D721Med (cell line): ENCODE data around the gene L3MBTL2.

Experiments used
- DNase-seq: peaks from one replicate; pipeline ENCODE4 v3.0.0; 2011; ENCODE audit warnings: low spot score; ENCODE audit not compliant: insufficient read length
- FAIRE-seq: peaks from 2 replicates; lab custom pipeline; 2011; peaks lifted over from hg19 to GRCh38; lab: Jason Lieb, UNC
- TF ChIP-seq, protein P1 (sequence below): IDR thresholded peaks from 2 replicates; pipeline ENCODE4 v1.5.1; 2012; ENCODE audit warnings: mild to moderate bottlenecking, control low read depth; ENCODE audit not compliant: insufficient read depth; ENCODE audit errors: missing control alignments

Gene L3MBTL2

DNA sequence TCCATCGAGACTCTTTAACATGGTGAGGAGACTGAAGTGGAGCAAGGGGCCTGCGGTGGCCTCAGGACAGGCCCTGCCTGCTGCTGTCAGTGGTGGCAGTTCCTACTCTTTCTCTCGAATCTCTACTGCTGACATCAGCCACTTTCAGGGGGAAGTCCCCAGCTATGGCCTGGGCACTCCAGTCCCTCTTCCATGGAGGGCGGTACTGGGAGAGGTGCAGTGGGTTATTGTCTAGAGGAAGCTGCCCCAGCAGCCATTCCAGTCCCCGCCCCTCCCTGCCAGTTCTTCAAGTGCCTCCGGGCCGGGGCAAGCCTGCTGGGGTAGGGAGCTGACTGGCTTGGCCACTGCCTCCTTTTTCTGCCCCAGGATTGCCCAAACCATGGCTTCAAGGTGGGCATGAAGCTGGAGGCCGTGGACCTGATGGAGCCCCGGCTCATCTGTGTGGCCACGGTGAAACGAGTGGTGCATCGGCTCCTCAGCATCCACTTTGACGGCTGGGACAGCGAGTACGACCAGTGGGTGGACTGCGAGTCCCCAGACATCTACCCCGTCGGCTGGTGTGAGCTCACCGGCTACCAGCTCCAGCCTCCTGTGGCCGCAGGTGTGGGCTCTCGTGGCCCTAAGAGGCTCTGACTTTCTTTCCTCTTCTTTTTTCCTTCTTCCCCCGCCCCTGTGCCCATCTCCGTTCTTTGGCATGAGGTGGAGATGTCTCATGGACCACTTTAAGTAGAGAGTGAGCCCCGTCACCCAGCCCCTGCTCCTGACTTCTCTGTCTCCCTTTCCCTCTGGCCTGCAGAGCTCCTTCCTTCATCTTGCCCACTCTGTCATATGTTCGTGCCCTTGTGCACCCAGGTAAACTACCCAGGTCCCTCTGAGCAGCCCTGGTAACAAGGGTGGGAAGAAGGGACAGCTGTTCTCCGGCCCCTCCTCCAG is 21.9 kb downstream of the L3MBTL2 start:
- DNase-seq (no peak), FAIRE-seq (no peak)
- TF ChIP-seq, protein P1, sequence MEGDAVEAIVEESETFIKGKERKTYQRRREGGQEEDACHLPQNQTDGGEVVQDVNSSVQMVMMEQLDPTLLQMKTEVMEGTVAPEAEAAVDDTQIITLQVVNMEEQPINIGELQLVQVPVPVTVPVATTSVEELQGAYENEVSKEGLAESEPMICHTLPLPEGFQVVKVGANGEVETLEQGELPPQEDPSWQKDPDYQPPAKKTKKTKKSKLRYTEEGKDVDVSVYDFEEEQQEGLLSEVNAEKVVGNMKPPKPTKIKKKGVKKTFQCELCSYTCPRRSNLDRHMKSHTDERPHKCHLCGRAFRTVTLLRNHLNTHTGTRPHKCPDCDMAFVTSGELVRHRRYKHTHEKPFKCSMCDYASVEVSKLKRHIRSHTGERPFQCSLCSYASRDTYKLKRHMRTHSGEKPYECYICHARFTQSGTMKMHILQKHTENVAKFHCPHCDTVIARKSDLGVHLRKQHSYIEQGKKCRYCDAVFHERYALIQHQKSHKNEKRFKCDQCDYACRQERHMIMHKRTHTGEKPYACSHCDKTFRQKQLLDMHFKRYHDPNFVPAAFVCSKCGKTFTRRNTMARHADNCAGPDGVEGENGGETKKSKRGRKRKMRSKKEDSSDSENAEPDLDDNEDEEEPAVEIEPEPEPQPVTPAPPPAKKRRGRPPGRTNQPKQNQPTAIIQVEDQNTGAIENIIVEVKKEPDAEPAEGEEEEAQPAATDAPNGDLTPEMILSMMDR = no peak

DNA sequence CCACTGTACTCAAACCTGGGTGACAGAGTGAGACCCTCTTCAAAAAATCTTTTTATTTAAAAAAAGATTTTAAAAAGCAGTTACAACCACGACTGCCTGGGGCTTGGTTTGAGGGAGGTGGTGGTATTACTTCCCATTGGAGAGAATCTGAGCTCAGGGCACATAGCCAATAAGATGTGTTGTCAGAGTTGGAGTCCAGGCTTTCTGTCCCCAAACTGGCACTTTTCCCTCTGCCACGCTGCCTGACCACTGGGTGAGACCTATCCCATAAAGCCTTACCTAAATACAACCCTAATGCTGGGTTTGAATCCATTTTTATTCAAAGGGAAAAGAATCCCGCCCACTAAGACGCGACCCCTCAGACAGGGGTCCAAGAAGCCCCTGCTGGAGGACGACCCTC is 24.1 kb downstream of the L3MBTL2 start:
- TF ChIP-seq, protein P1 = no peak
- DNase-seq (no peak), FAIRE-seq (no peak)

DNA sequence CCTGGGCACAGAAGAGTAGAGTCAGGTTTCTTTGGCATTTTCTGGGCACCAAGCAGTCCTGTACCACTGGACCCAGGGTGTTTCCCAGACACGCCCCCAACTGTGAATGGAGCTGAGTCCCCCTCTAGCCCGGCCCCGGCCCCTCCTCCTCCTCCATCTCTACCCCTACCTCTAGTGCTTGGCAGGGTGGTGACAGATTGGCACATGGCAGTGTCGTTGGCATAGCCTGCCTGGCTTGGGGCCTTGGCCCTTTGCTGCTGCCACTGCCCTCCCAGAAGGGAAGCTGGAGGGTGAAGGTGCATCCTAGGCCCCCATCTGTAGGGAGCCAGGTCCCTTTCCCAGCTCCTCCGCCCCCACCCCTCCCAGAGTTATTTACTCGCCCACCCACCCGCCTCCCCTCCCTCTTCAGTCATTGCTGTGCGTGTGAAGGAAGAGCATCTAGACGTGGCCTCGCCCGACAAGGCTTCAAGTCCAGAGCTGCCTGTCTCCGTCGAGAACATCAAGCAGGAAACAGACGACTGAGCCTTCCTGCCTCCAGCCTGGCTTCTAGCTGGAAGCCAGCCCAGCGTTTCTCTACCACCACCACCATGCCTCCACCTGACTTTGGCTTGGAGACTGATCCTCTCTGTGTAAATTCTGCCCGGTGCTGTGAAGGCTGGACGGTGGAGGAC is 24.8 kb downstream of the L3MBTL2 start:
- TF ChIP-seq, protein P1 = no peak
- DNase-seq = no peak
- FAIRE-seq = no peak

DNA sequence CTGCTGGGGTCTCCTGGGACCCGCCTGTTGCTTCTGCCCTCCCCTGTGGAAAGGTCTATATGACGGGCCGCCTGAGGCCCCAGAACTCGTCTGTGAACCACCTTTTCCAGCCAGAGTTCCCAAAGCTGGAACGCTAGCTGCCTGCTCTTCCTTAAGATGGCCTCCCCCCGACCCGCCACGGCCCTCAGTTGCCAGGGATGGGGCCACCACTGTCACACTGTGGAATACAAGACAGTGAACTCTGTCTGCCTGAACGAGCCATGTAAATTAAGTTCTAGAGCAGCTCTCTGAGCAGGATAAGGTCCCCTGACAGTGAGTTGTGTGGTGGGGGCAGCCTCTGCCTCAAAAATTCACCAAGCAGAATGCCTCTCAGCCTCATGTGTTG is 25.3 kb downstream of the L3MBTL2 start:
- TF ChIP-seq, protein P1 = no peak
- DNase-seq = no peak

DNA sequence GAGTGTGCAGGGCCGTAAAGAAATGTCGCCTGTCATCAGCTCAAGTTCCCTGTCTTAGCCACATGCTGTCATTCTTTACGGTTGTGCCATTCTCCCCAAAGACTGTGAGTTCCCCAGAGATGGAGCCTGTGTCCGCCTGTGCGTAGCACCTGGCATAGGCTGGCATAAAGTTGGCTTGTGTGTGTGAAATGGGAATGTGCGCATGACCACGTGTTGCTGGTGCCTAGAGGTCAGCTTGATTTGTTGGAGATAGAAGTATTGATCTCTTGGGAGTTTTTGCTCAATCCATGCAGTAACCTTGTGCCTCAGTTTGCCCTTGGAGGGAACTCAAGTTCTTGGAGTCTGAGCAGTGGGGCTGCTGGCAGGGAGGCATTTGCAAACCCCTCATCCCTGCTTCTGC is 26.3 kb downstream of the L3MBTL2 start:
- DNase-seq (no peak), FAIRE-seq (no peak)
- TF ChIP-seq, protein P1 = no peak

More for the DNA sequence above, 25.3 kb downstream of the L3MBTL2 start:
- no peak for FAIRE-seq

DNA sequence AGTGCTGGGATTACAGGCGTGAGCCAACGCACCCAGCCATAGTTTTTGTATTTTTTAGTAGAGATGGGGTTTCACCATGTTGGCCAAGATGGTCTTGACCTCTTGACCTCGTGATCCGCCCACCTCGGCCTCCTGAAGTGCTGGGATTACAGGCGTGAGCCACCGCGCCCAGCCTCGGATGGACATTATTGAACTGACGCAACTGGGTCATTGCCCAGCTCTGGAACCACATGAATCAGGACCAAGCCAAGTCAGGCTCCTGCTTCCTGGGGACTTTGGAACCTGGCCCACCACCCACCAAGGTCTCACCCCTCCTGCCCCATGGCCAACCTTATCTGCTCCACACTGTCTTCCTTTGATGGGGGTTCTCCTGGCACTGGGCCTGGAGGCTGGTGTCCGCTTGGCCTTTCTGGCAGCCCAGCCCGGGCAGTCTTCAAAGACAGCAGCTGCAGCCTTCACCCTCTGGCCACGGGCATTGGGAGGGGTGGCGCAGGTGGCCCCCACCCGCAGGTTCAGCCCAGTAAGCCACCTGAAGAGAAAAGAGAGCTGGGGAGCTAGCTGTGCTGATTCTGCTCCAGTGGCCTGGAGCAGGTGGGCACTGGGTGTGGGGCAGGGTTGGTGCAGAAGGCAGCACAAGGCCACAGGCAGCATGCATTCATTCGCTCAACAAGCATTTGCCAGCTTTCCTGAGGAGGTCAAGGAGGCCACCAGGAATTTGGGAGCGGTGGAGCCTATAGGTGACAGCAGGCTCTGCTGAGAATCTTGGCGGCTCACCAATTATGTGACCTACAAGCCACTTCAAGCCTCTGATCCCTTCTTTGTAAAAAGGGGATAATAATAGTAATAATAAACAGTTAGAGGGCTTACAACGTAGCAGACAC is 29.9 kb downstream of the L3MBTL2 start:
- TF ChIP-seq, protein P1 = no peak
- FAIRE-seq (no peak), DNase-seq (no peak)
